Measurements from ENCODE around the gene LEPR.
"Not testable (repeated sequence)": the region's sequence is repeated elsewhere in the genome, so short reads cannot be mapped to it uniquely, and the experiment has no call there.

The LEPR gene, protein sequence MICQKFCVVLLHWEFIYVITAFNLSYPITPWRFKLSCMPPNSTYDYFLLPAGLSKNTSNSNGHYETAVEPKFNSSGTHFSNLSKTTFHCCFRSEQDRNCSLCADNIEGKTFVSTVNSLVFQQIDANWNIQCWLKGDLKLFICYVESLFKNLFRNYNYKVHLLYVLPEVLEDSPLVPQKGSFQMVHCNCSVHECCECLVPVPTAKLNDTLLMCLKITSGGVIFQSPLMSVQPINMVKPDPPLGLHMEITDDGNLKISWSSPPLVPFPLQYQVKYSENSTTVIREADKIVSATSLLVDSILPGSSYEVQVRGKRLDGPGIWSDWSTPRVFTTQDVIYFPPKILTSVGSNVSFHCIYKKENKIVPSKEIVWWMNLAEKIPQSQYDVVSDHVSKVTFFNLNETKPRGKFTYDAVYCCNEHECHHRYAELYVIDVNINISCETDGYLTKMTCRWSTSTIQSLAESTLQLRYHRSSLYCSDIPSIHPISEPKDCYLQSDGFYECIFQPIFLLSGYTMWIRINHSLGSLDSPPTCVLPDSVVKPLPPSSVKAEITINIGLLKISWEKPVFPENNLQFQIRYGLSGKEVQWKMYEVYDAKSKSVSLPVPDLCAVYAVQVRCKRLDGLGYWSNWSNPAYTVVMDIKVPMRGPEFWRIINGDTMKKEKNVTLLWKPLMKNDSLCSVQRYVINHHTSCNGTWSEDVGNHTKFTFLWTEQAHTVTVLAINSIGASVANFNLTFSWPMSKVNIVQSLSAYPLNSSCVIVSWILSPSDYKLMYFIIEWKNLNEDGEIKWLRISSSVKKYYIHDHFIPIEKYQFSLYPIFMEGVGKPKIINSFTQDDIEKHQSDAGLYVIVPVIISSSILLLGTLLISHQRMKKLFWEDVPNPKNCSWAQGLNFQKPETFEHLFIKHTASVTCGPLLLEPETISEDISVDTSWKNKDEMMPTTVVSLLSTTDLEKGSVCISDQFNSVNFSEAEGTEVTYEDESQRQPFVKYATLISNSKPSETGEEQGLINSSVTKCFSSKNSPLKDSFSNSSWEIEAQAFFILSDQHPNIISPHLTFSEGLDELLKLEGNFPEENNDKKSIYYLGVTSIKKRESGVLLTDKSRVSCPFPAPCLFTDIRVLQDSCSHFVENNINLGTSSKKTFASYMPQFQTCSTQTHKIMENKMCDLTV

DNA sequence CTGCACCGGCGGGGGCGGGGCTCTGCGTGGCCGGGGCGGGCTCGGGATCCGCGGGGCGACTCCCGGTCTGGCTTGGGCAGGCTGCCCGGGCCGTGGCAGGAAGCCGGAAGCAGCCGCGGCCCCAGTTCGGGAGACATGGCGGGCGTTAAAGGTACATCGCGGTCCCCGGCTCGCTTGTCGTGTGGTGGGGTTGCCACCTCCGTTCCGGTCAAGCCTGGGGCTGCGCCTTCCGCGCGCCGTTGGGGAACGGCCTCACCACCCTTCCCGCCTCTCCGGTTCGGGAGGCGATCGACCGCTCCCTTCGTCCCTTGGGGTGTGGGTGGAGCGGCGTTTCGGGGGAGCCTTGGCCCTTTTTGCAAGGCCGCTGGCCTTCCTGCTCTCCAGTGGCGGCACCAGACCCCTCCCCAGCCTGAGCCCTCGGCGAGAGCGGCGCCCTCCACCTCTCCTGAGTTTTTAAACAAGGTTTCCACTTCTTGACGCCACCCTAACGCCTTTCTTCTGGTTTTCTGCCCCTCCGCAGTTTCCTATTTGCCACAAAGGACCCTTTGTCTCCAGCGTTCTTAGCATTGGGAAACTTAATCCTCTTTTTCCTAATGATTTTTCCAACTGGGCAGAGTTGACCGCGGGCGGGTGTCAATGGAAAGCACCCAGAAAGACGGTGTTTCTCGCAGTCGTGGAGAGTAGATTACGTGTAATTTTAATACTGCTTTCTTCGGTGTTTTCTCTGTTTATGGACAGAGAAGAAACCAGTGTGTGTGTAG lies at the start of gene LEPR, which contains the start of gene LEPROT:
TSS of gene LEPR (plus strand) at position 79 of the 761 bp plus-strand sequence. CDS start 144,898 bp downstream, outside the sequence.
TSS of gene LEPROT (plus strand) at position 79 of the 761 bp plus-strand sequence. CDS start at position 136, 57 bp downstream.
- DNase-seq = peak; percentile 96

- no peak for DNase-seq
These were observed 48.9 kb upstream of the LEPR start for GRCh38 chr1:65371544-65371943.

DNA sequence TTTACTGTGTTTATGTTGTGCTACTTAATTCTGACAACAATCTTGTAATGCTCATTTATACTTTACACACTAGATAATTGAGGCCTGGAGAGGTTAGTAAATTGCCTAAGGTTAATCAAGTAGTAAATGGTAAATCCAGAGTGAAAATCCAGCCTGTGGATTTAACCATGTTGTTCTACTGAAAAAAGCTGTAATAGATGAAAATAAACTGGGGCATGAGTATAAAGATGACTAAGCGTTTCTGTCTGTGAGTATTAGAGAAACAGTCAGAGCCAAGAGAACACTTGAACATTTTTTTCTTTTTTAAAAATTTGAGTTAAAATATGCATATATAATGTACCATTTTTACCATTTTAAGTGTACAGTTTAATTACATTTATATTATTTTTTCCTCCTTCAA lies 47.9 kb upstream of the LEPR start:
- DNase-seq = no peak

DNA sequence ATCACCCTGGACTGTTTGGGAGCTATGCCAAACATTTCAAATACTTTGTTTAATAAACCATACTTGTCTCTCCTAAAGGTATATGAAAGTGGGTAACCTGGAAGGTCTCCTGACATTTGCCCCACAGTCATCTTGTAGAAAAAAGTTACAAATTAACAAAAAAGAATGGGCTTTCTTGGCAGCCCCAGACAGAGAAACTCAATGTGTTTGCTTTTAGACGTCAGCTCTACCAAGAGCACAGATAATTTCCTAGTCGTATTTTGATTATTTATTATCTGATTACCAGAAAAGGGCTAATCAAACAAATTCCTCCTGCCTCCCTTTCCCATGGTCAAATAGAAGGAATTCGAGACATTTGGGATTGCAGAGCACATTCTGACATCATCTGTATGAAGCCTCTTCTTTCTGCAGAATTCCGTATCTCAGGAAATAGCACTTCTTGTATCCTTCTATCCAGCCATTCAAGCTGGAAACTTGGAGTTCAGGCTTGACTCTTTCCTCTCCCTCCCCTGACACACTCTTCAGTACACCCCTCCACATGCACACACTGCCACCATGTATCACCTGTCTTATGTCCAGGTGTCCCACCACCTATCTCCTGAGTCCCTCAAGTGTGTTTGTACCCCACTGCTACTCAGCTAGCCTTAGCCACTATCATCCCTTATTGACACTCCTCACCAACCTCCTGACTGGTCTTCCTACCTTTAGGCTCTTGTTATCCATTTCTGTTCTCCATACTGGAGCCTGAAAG lies 42.8 kb upstream of the LEPR start:
- DNase-seq = no peak

DNA sequence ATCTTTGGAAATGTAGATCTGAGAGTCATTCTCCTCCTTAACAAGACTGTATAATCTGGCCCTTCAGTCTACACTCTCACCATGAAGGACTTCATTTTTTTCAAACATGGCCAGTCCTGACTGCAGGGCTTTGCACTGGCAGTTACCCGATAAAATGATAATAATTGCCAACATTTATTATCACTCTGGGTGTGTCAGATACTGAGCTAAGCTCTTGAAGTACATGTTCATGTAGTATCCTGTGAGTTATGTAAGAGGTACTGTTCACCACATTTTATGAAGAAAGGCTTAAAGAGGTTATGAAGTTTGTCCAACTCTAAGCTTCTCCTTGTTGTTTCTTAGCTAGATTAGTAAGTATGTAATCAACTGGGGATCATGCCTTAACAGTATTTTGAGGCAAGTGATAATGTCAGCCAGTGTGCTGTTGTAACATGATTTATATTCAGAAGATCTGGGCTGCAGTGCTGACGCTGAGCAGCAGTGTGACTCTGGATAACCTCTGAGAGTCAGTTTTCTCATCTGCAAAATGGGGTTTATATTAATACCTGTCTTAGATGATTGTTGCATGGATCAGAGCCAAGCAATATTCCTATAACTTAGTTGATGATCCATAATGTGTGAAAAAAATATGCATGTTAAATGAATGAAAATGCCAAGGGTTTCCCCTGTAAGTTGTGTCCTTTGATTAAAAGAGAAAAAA lies 42.1 kb upstream of the LEPR start:
- DNase-seq = no peak

DNA sequence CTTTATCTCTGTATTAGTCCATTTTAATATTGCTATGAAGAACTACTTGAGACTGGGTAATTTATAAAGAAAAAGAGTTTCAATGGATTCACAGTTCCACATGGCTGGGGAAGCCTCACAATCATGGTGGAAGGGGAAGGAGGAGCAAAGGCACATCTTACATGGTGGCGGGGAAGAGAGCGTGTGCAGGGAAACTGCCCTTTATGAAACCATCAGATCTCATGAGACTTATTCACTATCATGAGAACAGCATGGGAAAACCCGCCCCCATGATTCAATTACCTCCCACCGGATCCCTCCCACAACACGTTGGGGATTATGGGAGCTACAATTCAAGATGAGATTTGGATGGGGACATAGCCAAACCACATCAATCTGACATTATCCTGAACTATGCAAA lies 36.0 kb upstream of the LEPR start:
- DNase-seq = not testable (repeated sequence)

DNA sequence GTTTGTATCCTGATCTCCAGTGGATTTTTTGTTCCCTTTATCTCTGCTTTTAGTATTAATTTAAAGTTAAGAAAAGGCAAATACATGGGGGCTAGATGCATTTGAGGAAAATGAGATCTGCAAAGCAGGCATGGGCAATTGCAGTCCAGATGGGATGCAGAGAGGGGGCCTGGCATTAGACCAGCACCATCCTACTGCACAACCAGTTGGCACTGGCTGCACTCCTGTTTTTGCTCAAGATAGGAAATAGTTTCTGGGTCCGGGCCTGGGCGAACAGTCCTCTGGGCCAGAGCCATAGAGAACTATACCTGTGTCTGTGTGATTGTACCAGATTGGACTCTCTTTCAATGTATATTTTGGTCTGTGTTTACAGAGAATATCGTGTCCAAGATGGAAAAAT lies 34.0 kb upstream of the LEPR start:
- no peak for DNase-seq

- DNase-seq = no peak
These were observed 32.6 kb upstream of the LEPR start for GRCh38 chr1:65387821-65388220.

- no peak for DNase-seq
These were observed 31.4 kb upstream of the LEPR start for GRCh38 chr1:65388908-65389695.

- DNase-seq = no peak
These were observed 28.0 kb upstream of the LEPR start for GRCh38 chr1:65392497-65392896.

DNA sequence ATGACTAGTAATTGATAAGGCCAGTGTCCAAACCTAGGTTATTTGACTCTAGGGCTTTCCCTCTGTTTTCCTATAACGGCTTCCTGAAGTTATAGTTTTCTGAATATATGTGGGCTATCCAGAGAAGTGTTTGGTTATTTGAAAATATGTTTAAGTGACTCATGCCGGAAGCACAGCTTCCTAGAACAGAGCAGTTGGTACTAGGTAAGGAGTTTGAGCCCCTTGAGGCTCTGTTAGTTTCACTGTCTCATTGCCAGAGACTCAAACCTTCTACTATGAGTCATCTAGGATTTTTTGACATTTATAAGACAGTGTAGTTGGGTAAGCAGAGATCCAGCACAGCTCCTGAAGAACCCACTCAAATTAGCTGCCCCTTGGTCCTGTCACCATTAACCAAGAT lies 27.1 kb upstream of the LEPR start:
- DNase-seq = no peak

DNA sequence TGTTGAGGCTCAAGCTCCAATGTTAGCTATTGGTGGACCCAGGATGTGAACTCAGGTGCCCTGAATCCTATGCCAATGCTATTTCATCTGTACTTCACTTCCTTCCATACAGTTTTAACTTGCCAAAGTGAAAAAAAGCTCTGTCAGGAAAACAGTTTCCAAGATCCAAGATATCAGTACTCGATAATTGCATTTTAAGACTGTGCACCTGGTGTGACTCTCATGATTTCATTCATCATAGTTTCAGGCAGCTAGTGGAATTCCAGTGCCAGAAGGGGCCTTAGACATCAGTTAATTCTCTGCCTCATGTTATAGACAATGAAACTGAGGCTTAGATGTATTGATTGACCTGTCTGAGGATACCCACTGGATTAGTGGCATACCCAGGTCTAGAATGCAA lies 26.5 kb upstream of the LEPR start:
- no peak for DNase-seq

- DNase-seq = no peak
These were observed 24.4 kb upstream of the LEPR start for GRCh38 chr1:65395887-65396612.

DNA sequence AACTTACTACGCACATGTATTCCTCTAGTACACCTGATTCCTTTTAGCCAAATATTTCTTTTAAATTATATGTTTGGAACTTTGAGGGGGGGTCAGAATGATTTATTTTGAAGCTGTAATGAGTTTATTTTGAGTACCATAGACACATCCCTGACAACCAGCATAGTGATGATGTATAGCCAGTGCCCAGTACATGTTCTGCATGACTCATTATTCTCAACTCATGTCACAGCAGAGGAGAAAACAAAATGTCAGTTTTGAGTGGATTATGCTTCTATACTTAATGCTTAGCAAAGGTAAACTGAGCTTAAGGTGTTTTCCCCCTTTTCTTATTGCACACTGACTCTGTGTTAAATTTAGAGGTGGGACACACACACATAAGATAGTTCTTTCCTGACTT lies 22.4 kb upstream of the LEPR start:
- DNase-seq = no peak

GRCh38 chr1:65399003-65399402 lies 21.5 kb upstream of the LEPR start:
- no peak for DNase-seq

GRCh38 chr1:65401612-65402011 lies 18.9 kb upstream of the LEPR start:
- DNase-seq = no peak

DNA sequence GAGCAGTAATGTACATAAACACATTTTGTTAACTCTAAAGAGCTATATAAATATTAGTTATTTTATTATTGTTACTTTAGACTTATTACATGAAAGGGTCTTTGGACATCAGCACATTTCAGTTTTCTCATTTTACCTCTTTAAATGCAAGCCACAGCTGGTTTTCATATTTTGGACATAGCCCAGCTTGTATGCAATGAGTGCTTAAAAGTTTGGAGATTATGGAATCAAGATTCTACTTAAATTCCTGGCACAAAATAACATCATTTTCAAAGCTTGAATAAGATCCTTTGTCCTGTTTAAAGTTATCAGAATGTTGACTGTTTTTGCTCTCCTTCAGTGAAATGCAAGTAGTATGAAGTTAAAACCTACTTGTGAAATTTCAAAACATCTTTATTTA lies 15.5 kb upstream of the LEPR start:
- DNase-seq = no peak

DNA sequence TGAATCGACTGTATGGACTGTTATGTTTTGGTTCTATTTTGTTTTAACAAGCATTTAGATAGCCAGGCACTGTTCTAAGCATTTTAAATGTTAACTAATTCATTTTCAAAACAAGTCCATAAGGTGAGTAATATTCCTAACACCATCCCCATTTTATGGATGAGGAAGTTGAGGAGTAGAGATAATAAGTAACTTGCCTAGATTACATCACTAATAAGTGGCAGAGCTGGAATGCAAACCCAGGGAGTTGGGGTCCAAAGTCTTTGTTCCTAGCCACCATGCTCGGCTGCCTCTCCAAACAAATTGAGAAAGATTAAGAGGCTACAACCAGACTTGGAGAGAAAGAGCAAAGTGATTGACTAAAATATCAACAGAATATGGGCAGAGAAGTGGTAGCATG lies 12.6 kb upstream of the LEPR start:
- no peak for DNase-seq

- DNase-seq = no peak
These were observed 11.2 kb upstream of the LEPR start for GRCh38 chr1:65409314-65409713.

Measured in NCI-H774 (cell line).